ENCODE results near the gene ITPK1.
"Not testable (repeated sequence)": the region's sequence is repeated elsewhere in the genome, so short reads cannot be mapped to it uniquely, and the experiment has no call there.

The ITPK1 gene

DNA sequence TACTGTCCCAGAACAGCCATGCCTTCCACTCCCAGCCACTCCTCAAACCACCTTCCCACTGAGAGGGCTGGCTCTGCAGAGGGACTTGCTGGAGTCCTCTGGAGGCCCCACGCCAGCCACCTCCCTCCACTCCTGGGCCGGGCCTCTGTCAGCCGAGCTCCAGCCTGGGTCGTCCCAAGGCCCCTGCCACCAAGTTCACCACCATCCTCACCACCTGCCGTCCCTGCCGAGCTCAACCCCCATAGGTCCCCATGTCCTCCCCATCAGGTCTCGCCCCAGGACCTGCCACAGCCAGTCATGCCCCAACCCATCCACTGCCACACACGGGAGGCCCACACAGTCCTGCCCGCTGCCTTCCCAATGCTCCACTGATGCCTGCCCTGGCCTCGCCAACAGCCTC, 39.0 kb downstream of the ITPK1 start:
- H3K27me3 Mint-ChIP-seq (ENCODE audit: low read depth) = no peaks in the 10 kb centered on the region
- H3K36me3 Mint-ChIP-seq (ENCODE audit: low read depth) = peaks cover 3% of the 10 kb centered on the region
- no peak for DNase-seq (ENCODE audit: low spot score)
- no peak overlapping the region for H3K4me3 Mint-ChIP-seq
- peak overlapping the region; percentile 1 for H3K27ac Mint-ChIP-seq
- peaks cover 35% of the 10 kb centered on the region for H3K4me1 Mint-ChIP-seq (ENCODE audit: low read depth)
- no peaks in the 10 kb centered on the region for H3K9me3 Mint-ChIP-seq

DNA sequence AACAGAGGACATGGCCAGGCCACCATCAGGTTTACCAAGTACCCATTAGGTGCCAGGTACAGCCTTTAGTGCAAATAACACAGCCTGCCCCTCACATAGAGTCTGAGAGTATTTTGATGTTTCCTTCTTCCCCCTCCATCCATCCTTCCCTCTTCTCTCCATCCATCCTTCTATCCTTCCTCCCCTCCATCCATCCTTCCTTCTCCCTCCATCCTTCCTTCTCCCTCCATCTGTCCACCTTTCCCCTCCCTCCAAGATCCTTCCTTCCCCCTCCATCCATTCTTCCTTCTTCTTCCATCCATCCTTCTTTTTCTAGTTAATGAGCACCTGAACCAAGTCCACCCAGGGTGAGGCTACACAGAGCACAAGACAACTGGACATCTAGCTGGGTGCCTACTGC, 39.8 kb downstream of the ITPK1 start:
- no peak for DNase-seq (ENCODE audit: low spot score)
- no peaks in the 10 kb centered on the region for H3K9me3 Mint-ChIP-seq
- peaks cover 31% of the 10 kb centered on the region for H3K4me1 Mint-ChIP-seq (ENCODE audit: low read depth)
- H3K27me3 Mint-ChIP-seq (ENCODE audit: low read depth) = no peaks in the 10 kb centered on the region
- no peak overlapping the region for H3K4me3 Mint-ChIP-seq
- no peak overlapping the region for H3K27ac Mint-ChIP-seq
- H3K36me3 Mint-ChIP-seq (ENCODE audit: low read depth) = peaks cover 3% of the 10 kb centered on the region

GRCh38 chr14:93073910-93074769, 41.6 kb downstream of the ITPK1 start:
- DNase-seq (ENCODE audit: low spot score) = no peak
- H3K9me3 Mint-ChIP-seq = no peaks in the 10 kb centered on the region
- no peaks in the 10 kb centered on the region for H3K27me3 Mint-ChIP-seq (ENCODE audit: low read depth)
- H3K4me1 Mint-ChIP-seq (ENCODE audit: low read depth) = peaks cover 28% of the 10 kb centered on the region
- H3K27ac Mint-ChIP-seq = peak overlapping the region; percentile 65
- H3K36me3 Mint-ChIP-seq (ENCODE audit: low read depth) = peaks cover 3% of the 10 kb centered on the region
- H3K4me3 Mint-ChIP-seq = peak overlapping the region; percentile 34

- H3K4me3 Mint-ChIP-seq = no peak overlapping the region
- no peak for DNase-seq (ENCODE audit: low spot score)
- no peaks in the 10 kb centered on the region for H3K9me3 Mint-ChIP-seq
- peaks cover 3% of the 10 kb centered on the region for H3K36me3 Mint-ChIP-seq (ENCODE audit: low read depth)
- peaks cover 28% of the 10 kb centered on the region for H3K4me1 Mint-ChIP-seq (ENCODE audit: low read depth)
- H3K27me3 Mint-ChIP-seq (ENCODE audit: low read depth) = no peaks in the 10 kb centered on the region
- peak overlapping the region; percentile 49 for H3K27ac Mint-ChIP-seq
Observed at GRCh38 chr14:93073358-93073707, 42.4 kb downstream of the ITPK1 start.

DNA sequence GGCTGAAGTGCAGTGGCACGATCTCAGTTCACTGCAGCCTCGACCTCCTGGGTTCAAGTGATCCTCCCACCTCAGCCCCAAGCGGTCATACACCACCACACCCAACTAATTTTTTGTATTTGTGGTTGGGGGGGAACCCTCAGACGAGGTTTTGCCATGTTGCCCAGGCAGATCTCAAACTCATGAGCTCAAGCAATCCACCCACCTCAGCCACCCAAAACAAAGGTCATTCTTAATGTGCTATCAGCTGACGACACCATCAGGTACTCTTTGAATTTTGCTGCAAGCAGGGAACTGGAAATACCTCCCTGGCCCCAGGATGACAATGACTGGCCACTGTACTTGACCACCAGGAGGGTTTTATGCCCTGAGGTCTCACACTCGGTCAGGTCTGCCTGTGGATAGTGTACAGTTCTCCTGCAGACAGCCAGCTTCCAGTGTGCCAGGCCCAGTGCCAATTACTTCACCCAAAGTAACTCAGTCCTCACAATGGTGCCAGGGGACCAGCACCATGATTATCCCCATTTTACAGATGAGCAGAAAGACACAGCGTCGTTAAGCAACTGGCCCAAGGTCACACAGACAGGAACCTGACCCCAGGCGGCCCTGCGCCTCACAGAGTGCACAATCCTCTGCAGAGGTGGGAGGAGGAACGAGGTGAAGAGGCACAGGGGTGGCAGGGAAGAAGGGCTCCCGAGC, 42.9 kb downstream of the ITPK1 start:
- peak overlapping the region; percentile 14 for H3K27ac Mint-ChIP-seq
- no peaks in the 10 kb centered on the region for H3K27me3 Mint-ChIP-seq (ENCODE audit: low read depth)
- no peaks in the 10 kb centered on the region for H3K9me3 Mint-ChIP-seq
- peaks cover 3% of the 10 kb centered on the region for H3K36me3 Mint-ChIP-seq (ENCODE audit: low read depth)
- H3K4me1 Mint-ChIP-seq (ENCODE audit: low read depth) = peaks cover 28% of the 10 kb centered on the region
- no peak for DNase-seq (ENCODE audit: low spot score)
- no peak overlapping the region for H3K4me3 Mint-ChIP-seq

- Mint-ChIP-seq H3K9me3 (no peaks in the 10 kb centered on the region), H3K4me3 (no peak overlapping the region), H3K27ac (no peak overlapping the region), H3K27me3 (ENCODE audit: low read depth) (no peaks in the 10 kb centered on the region), H3K4me1 (ENCODE audit: low read depth) (peaks cover 37% of the 10 kb centered on the region), H3K36me3 (ENCODE audit: low read depth) (peaks cover 7% of the 10 kb centered on the region)
- DNase-seq (ENCODE audit: low spot score) = no peak
Observed at GRCh38 chr14:93068711-93069110, 47.0 kb downstream of the ITPK1 start.

GRCh38 chr14:93067088-93067487, 48.6 kb downstream of the ITPK1 start:
- peaks cover 28% of the 10 kb centered on the region for H3K4me1 Mint-ChIP-seq (ENCODE audit: low read depth)
- H3K9me3 Mint-ChIP-seq = no peaks in the 10 kb centered on the region
- H3K4me3 Mint-ChIP-seq = peak overlapping the region; percentile 30
- peaks cover 4% of the 10 kb centered on the region for H3K36me3 Mint-ChIP-seq (ENCODE audit: low read depth)
- H3K27ac Mint-ChIP-seq = peak overlapping the region; percentile 93
- no peaks in the 10 kb centered on the region for H3K27me3 Mint-ChIP-seq (ENCODE audit: low read depth)
- DNase-seq (ENCODE audit: low spot score) = no peak

DNA sequence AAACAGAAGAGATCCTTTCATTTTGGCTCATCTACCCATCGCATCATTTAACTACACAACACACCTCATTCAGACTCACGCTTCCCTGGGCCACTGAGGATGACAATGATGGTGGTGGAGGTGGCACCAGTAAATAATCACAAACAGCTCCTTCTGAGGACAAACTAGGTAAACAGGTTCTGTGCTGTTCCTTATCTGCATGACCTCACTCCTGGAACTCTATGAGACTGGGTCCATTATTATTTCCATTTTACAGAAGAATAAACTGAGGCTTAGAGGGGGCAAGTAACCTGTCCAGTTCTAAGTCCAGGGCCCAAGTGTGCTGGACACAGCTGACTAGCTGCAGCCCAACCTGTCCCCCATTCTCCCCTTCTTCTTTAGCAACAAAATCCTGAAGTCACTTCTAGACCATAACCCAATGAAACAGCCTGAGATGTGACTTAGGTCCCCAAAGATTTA, 50.4 kb downstream of the ITPK1 start:
- peak overlapping the region; percentile 93 for H3K27ac Mint-ChIP-seq
- H3K4me1 Mint-ChIP-seq (ENCODE audit: low read depth) = peaks cover 35% of the 10 kb centered on the region
- H3K4me3 Mint-ChIP-seq = peak overlapping the region; percentile 75
- no peaks in the 10 kb centered on the region for H3K27me3 Mint-ChIP-seq (ENCODE audit: low read depth)
- H3K9me3 Mint-ChIP-seq = no peaks in the 10 kb centered on the region
- no peak for DNase-seq (ENCODE audit: low spot score)
- peaks cover 4% of the 10 kb centered on the region for H3K36me3 Mint-ChIP-seq (ENCODE audit: low read depth)

- Mint-ChIP-seq H3K27ac (peak overlapping the region; percentile 93), H3K4me1 (ENCODE audit: low read depth) (peaks cover 39% of the 10 kb centered on the region), H3K27me3 (ENCODE audit: low read depth) (no peaks in the 10 kb centered on the region), H3K4me3 (peak overlapping the region; percentile 75), H3K36me3 (ENCODE audit: low read depth) (peaks cover 4% of the 10 kb centered on the region), H3K9me3 (no peaks in the 10 kb centered on the region)
- no peak for DNase-seq (ENCODE audit: low spot score)
Observed at GRCh38 chr14:93064411-93065271, 51.1 kb downstream of the ITPK1 start.

DNA sequence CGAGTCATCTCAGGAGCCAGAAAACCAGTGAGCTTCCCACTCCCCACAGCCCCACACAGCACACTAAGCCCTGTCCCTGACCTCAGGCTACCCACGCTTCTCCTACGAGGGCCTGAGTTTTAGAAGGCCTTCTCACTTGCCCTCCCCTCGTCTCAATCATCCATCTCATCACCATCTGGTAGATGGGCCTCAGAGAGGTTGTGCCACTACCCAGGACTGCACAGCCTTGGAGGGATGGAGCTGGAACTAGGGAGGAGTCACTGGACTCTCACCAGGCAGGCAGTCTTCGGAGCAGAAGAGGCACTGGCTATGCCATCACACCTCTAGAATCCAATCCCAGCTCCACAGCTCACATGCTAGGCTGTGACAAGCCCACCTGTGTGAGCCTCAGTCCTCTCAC, 52.3 kb downstream of the ITPK1 start:
- DNase-seq (ENCODE audit: low spot score) = no peak
- Mint-ChIP-seq H3K36me3 (ENCODE audit: low read depth) (peaks cover 4% of the 10 kb centered on the region), H3K4me3 (no peak overlapping the region), H3K27ac (peak overlapping the region; percentile 4), H3K4me1 (ENCODE audit: low read depth) (peaks cover 39% of the 10 kb centered on the region), H3K9me3 (no peaks in the 10 kb centered on the region), H3K27me3 (ENCODE audit: low read depth) (no peaks in the 10 kb centered on the region)

- Mint-ChIP-seq H3K27ac (no peak overlapping the region), H3K4me1 (ENCODE audit: low read depth) (peaks cover 39% of the 10 kb centered on the region), H3K27me3 (ENCODE audit: low read depth) (no peaks in the 10 kb centered on the region), H3K4me3 (no peak overlapping the region), H3K9me3 (no peaks in the 10 kb centered on the region), H3K36me3 (ENCODE audit: low read depth) (peaks cover 4% of the 10 kb centered on the region)
- DNase-seq (ENCODE audit: low spot score) = no peak
Observed at GRCh38 chr14:93062890-93063289, 52.8 kb downstream of the ITPK1 start.

GRCh38 chr14:93062013-93062412, 53.7 kb downstream of the ITPK1 start:
- H3K4me3 Mint-ChIP-seq; H3K27me3 Mint-ChIP-seq (ENCODE audit: low read depth); H3K36me3 Mint-ChIP-seq (ENCODE audit: low read depth); DNase-seq (ENCODE audit: low spot score); H3K27ac Mint-ChIP-seq; H3K9me3 Mint-ChIP-seq: not testable (repeated sequence)
- H3K4me1 Mint-ChIP-seq (ENCODE audit: low read depth) = peaks cover 31% of the 10 kb centered on the region

DNA sequence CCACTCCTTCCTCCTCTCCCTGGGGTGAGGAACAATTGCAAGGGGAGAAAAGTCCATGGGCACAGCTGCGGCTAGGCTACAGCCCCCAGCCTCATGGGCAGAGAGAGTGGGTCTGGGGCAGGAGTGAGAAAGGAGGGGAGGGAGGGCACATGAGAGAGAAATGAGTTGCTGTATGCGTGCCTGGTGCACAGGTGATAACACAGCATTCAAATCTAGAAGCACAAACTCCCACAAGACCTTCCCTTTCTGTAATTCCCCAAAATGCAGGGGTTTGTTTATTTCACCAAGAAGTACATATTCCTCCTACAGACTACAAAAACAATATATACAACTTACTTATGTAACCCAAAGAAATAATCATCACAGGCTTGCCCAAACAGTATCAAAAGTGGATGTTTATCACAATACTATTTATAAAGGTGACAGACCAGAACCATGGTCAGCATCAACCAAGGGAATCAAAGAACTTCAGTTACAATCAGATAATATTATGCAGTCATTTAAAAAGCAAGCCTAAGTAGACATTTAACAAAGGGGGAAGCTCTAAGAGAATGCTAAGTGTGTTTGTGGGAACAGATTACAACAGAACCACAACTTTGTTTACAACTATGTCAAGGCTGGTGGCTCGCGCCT, 54.2 kb downstream of the ITPK1 start:
- Mint-ChIP-seq H3K27me3 (ENCODE audit: low read depth) (no peaks in the 10 kb centered on the region), H3K27ac (no peak overlapping the region), H3K9me3 (no peaks in the 10 kb centered on the region), H3K4me3 (no peak overlapping the region), H3K36me3 (ENCODE audit: low read depth) (peaks cover 1% of the 10 kb centered on the region), H3K4me1 (ENCODE audit: low read depth) (peaks cover 28% of the 10 kb centered on the region)
- DNase-seq (ENCODE audit: low spot score) = no peak
